Neutrophil (primary cell): ENCODE results near the gene TRMU.

ENCODE experiments used
- H3K27ac ChIP-seq: fragments of 200-600 bp; sonication (generic); 2 replicates; pipeline ENCODE4 v1.5.1; 2016; ENCODE audit warnings: mild to moderate bottlenecking, moderate library complexity
- H3K27me3 ChIP-seq: fragments of 200-600 bp; sonication (generic); 2 replicates; pipeline ENCODE4 v1.6.0; 2016; ENCODE audit warnings: mild to moderate bottlenecking
- H3K36me3 ChIP-seq: fragments of 200-600 bp; sonication (generic); 2 replicates; pipeline ENCODE4 v1.5.1; 2017
- H3K4me1 ChIP-seq, 2 experiments: fragments of 200-600 bp in 1 of 2; sonication (generic) in 1 of 2; 1 replicate in 1 of 2; 2 replicates in 1 of 2; pipeline versions ENCODE4 v1.5.1 to v1.6.1; 2013 to 2016; ENCODE audit warnings: low read depth in 1 of 2, low read length in 1 of 2, mild to moderate bottlenecking in 1 of 2, moderate library complexity in 1 of 2; ENCODE audit not compliant: control insufficient read depth in 1 of 2, insufficient read depth in 1 of 2
- H3K4me3 ChIP-seq, 2 experiments: fragments of 200-600 bp in 1 of 2; sonication (generic) in 1 of 2; 1 replicate in 1 of 2; 2 replicates in 1 of 2; pipeline ENCODE4 v1.5.1; 2013 to 2016; ENCODE audit warnings: low read depth in 1 of 2, low read length in 1 of 2, mild to moderate bottlenecking in 1 of 2, moderate library complexity in 1 of 2
- H3K9me3 ChIP-seq: fragments of 200-600 bp; sonication (generic); 2 replicates; pipeline ENCODE4 v1.5.1; 2016
- TF ChIP-seq, protein P1 (sequence below): fragments of 200-600 bp; sonication (generic); IDR thresholded peaks from 2 replicates; pipeline ENCODE4 v1.5.1; 2016; ENCODE audit warnings: antibody characterized with exemption

Gene TRMU

DNA sequence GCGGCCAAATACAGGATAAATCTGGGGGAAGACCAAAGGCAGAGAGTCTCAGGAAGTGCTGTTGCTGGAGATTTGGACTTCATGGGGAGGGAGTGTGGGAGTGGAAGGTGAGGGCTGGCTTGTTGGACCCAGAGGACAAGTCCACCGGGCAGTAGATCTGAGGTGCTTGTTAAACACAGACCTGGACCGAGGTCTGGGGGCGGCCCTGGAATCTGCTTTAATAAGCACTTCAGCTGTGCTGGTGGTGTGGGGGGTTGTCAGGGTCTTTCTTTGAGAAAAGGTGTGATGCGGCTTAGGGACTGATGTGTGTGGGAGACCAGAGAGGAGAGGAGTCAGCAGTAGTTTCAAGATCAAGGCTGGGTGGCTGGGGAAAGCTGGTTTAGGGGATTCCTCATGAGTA is 4.4 kb downstream of the TRMU start:
- Histone ChIP-seq H3K4me1 (peaks cover 11 to 13% of the 10 kb centered on the region in 2 experiments), H3K36me3 (peaks cover 65% of the 10 kb centered on the region), H3K4me3 (no peak overlapping the region), H3K9me3 (no peaks in the 10 kb centered on the region), H3K27ac (no peak overlapping the region), H3K27me3 (no peaks in the 10 kb centered on the region)
- TF ChIP-seq, protein P1, sequence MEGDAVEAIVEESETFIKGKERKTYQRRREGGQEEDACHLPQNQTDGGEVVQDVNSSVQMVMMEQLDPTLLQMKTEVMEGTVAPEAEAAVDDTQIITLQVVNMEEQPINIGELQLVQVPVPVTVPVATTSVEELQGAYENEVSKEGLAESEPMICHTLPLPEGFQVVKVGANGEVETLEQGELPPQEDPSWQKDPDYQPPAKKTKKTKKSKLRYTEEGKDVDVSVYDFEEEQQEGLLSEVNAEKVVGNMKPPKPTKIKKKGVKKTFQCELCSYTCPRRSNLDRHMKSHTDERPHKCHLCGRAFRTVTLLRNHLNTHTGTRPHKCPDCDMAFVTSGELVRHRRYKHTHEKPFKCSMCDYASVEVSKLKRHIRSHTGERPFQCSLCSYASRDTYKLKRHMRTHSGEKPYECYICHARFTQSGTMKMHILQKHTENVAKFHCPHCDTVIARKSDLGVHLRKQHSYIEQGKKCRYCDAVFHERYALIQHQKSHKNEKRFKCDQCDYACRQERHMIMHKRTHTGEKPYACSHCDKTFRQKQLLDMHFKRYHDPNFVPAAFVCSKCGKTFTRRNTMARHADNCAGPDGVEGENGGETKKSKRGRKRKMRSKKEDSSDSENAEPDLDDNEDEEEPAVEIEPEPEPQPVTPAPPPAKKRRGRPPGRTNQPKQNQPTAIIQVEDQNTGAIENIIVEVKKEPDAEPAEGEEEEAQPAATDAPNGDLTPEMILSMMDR: no peak

DNA sequence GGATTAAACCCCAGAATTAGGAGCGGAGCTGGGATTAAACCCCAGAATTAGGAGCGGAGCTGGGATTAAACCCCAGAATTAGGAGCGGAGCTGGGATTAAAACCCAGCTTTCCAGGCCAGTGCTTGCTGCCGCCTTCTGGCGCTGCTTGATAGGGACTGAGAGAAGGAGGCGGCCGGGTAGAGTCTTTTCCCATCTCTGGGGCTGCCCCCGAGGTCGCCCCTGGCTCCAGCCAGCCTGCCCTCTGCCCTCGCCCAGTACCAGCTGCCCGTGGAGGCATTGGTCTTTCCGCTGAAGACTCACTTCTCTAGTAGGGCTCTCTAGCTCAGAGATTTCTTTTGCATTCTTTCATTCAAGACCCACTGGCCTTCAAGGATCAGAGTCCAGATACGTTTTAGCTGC is 5.2 kb downstream of the TRMU start:
- H3K4me1 ChIP-seq: peaks cover 9 to 11% of the 10 kb centered on the region in 2 experiments
- H3K36me3 ChIP-seq: peaks cover 72% of the 10 kb centered on the region
- no peaks in the 10 kb centered on the region for H3K9me3 ChIP-seq
- H3K27ac ChIP-seq: no peak overlapping the region
- no peak overlapping the region for H3K4me3 ChIP-seq
- no peaks in the 10 kb centered on the region for H3K27me3 ChIP-seq
- TF ChIP-seq, protein P1: no peak

- Histone ChIP-seq H3K4me1 (no peaks in the 10 kb centered on the region), H3K27ac (no peak overlapping the region), H3K27me3 (no peaks in the 10 kb centered on the region), H3K9me3 (no peaks in the 10 kb centered on the region), H3K4me3 (no peak overlapping the region), H3K36me3 (peaks cover 93% of the 10 kb centered on the region)
- TF ChIP-seq, protein P1: no peak
Measured at GRCh38 chr22:46346680-46347405, 11.3 kb downstream of the TRMU start.

DNA sequence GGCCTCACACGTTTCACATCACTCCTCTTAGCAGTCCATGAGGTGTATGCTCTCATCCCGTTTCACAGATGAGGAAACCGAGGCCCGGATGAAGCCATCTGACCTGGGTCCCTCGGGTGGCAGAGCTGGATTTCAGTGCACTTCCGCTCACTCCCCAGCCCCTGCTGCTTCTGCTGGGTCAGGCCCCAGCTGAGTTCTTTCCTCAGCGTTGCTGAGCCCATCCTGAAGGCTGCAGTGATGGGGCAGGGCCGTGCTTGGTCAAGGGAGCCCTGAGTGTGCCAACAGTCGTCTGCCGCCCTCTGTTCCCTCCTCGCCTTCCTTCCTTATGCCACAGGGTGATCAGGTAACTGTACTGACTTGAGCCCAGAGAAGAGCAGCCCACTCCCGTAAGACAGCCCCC is 12.1 kb downstream of the TRMU start:
- no peaks in the 10 kb centered on the region for H3K4me1 ChIP-seq
- no peaks in the 10 kb centered on the region for H3K27me3 ChIP-seq
- no peaks in the 10 kb centered on the region for H3K9me3 ChIP-seq
- no peak overlapping the region for H3K27ac ChIP-seq
- H3K4me3 ChIP-seq: no peak overlapping the region
- TF ChIP-seq, protein P1: no peak
- peaks cover 93% of the 10 kb centered on the region for H3K36me3 ChIP-seq

GRCh38 chr22:46348099-46348695 is 12.7 kb downstream of the TRMU start:
- H3K27ac ChIP-seq: no peak overlapping the region
- no peak overlapping the region for H3K4me3 ChIP-seq
- peaks cover 95% of the 10 kb centered on the region for H3K36me3 ChIP-seq
- no peaks in the 10 kb centered on the region for H3K9me3 ChIP-seq
- no peaks in the 10 kb centered on the region for H3K4me1 ChIP-seq
- TF ChIP-seq, protein P1: no peak
- H3K27me3 ChIP-seq: no peaks in the 10 kb centered on the region
